Measurements from ENCODE around the gene PRKG1.

Gene PRKG1

DNA sequence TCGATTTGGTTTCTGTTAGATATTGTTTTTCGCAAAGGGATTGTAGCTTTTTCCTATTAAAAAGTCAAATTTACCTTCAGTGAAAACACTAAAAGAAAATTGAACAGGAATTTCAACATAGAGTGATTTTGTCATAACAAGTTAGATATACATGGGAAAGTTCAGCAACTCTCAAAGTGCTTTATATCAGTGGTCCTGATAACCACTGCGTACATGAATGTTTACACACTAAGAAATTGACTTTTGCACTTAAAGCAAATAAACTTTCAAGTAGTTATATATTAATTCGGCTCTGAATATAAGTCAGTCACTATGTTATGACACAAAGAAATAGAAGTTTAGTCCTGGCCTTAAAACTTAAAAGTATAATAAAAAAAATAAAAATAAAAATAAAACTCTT, 1138.5 kb downstream of the PRKG1 start:
- H3K9me3 ChIP-seq (ENCODE audit: control insufficient read depth, low read length), result no peaks in the 10 kb centered on the region
- no peak for DNase-seq (ENCODE audit: low read depth)
- H3K4me3 ChIP-seq (ENCODE audit: low read length), result peak overlapping the region; percentile 57
- H3K4me1 ChIP-seq (ENCODE audit: control insufficient read depth, insufficient read depth, low read length), result peaks cover 32% of the 10 kb centered on the region
- no peaks in the 10 kb centered on the region for H3K36me3 ChIP-seq (ENCODE audit: control insufficient read depth, insufficient read depth, low read length, severe bottlenecking)
- H3K27me3 ChIP-seq (replicated peaks; ENCODE audit: control insufficient read depth, insufficient read depth, low read length), result no peaks in the 10 kb centered on the region
- peak overlapping the region; percentile 33 for H3K9ac ChIP-seq (ENCODE audit: low read length)

DNA sequence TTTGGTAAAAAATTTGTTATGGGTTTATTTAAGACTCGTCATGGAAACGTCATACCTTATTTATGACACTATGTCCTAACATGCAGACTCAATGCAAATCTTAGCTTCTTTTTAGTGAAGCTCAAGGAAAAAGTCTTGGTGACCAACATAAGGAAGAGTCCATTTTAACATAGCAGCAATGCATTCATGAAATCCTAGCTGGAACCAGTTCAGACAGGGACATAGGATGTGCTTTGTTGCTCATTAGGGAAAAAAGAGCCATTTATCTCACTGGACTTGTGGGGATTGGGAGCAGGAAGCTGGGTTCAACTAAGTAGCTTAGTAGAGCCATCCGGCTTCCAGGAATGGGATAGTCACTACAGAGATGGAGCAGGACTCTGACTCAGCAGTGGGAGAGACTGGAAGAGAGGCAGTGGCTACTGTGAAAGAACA, 1139.0 kb downstream of the PRKG1 start:
- Histone ChIP-seq H3K36me3 (ENCODE audit: control insufficient read depth, insufficient read depth, low read length, severe bottlenecking) (no peaks in the 10 kb centered on the region), H3K9ac (ENCODE audit: low read length) (no peak overlapping the region), H3K27me3 (replicated peaks; ENCODE audit: control insufficient read depth, insufficient read depth, low read length) (no peaks in the 10 kb centered on the region), H3K4me3 (ENCODE audit: low read length) (no peak overlapping the region), H3K4me1 (ENCODE audit: control insufficient read depth, insufficient read depth, low read length) (peaks cover 32% of the 10 kb centered on the region), H3K9me3 (ENCODE audit: control insufficient read depth, low read length) (no peaks in the 10 kb centered on the region)
- peak; percentile 12 for DNase-seq (ENCODE audit: low read depth)

DNA sequence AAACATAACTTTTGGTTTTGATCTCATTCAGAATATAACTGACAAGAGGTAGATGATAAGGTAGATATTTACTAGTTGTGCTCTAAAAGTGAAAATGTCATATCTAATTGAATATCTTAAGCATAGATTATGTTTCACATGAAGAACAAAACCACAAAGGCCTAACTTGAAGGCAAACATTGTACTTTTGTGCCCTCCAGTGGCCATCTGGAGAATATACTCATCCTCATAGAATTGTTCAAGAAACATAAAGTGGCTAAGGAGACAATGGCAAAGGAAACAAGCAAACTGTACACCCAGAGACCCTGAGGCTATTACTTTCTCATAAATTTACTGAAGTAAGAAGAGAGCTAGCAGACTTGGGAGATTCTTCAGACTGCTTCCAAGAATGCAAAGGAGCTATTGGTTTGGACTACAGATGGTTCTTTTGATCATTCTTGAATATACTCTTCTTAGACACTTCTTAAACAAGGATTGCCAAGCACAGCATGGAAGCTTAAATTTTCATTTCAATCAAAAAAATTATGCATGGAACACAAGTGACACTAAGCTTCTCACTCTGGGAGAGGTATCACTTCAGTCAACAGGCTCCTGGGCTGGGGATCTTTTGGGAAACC, 1141.6 kb downstream of the PRKG1 start:
- no peaks in the 10 kb centered on the region for H3K36me3 ChIP-seq (ENCODE audit: control insufficient read depth, insufficient read depth, low read length, severe bottlenecking)
- DNase-seq (ENCODE audit: low read depth), result peak; percentile 88
- peak overlapping the region; percentile 36 for H3K9ac ChIP-seq (ENCODE audit: low read length)
- H3K4me3 ChIP-seq (ENCODE audit: low read length), result no peak overlapping the region
- H3K9me3 ChIP-seq (ENCODE audit: control insufficient read depth, low read length), result no peaks in the 10 kb centered on the region
- peaks cover 36% of the 10 kb centered on the region for H3K4me1 ChIP-seq (ENCODE audit: control insufficient read depth, insufficient read depth, low read length)
- no peaks in the 10 kb centered on the region for H3K27me3 ChIP-seq (replicated peaks; ENCODE audit: control insufficient read depth, insufficient read depth, low read length)

DNA sequence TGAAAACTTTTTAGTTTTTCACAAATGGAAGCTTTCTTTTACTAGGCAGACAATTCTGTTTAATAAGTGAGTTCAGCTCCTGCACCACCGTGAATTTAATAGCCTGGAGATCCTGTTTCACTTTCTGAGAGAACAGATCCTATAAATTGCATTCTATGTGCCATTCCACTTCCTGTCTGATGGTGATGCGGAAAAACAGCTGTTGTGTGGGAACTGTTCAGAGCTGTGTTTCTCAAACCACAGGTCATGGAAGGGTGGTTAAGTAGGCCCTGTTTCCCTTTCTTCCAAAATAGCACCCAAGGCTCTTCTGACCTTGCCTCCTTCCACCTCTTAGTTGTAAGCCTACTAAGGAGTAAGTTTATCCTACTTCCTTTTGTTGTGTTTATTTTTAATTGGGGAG, 1142.6 kb downstream of the PRKG1 start:
- Histone ChIP-seq H3K4me3 (ENCODE audit: low read length) (no peak overlapping the region), H3K36me3 (ENCODE audit: control insufficient read depth, insufficient read depth, low read length, severe bottlenecking) (no peaks in the 10 kb centered on the region), H3K9ac (ENCODE audit: low read length) (peak overlapping the region; percentile 5), H3K9me3 (ENCODE audit: control insufficient read depth, low read length) (no peaks in the 10 kb centered on the region), H3K4me1 (ENCODE audit: control insufficient read depth, insufficient read depth, low read length) (peaks cover 33% of the 10 kb centered on the region), H3K27me3 (replicated peaks; ENCODE audit: control insufficient read depth, insufficient read depth, low read length) (no peaks in the 10 kb centered on the region)
- DNase-seq (ENCODE audit: low read depth), result peak; percentile 82

DNA sequence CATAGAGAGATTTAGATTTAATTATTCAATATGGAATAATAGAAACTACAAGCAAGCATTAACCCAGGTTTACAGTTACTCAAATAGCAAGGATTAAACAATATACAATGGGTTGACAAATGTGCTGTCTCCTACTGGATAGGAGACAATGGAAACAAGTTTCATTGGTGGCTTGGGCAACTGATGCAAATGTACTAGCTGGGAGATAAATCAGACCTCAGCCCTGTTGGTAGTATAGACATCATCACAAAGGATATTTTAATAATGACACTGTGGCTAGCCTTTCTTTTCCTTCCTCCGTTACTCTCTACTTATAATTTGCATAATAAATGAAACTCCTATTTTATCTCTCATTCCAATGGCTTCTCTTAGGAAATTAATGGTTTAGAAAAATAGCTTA, 1143.2 kb downstream of the PRKG1 start:
- Histone ChIP-seq H3K4me1 (ENCODE audit: control insufficient read depth, insufficient read depth, low read length) (peaks cover 26% of the 10 kb centered on the region), H3K36me3 (ENCODE audit: control insufficient read depth, insufficient read depth, low read length, severe bottlenecking) (no peaks in the 10 kb centered on the region), H3K27me3 (replicated peaks; ENCODE audit: control insufficient read depth, insufficient read depth, low read length) (no peaks in the 10 kb centered on the region), H3K9ac (ENCODE audit: low read length) (no peak overlapping the region), H3K9me3 (ENCODE audit: control insufficient read depth, low read length) (no peaks in the 10 kb centered on the region), H3K4me3 (ENCODE audit: low read length) (no peak overlapping the region)
- DNase-seq (ENCODE audit: low read depth), result no peak

DNA sequence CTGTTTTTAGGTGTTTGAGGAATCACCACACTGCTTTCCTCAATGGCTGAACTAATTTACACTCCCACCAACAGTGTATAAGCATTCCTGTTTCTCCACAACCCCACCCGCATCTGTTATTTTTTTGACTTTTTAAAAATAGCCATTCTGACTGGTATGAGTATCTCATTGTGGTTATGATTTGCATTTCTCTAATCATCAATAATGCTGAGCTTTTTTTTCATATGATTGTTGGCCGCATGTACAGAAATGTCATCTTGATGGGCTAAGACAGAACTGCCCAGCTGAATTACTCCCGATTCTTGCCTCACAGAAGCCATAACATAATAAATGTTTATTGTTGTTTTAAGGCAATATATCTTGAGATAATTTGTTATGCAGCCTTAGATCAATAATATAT, 1146.7 kb downstream of the PRKG1 start:
- H3K27me3 ChIP-seq (replicated peaks; ENCODE audit: control insufficient read depth, insufficient read depth, low read length), result no peaks in the 10 kb centered on the region
- H3K9ac ChIP-seq (ENCODE audit: low read length), result no peak overlapping the region
- no peak for DNase-seq (ENCODE audit: low read depth)
- no peak overlapping the region for H3K4me3 ChIP-seq (ENCODE audit: low read length)
- H3K4me1 ChIP-seq (ENCODE audit: control insufficient read depth, insufficient read depth, low read length), result peaks cover 14% of the 10 kb centered on the region
- H3K9me3 ChIP-seq (ENCODE audit: control insufficient read depth, low read length), result no peaks in the 10 kb centered on the region
- no peaks in the 10 kb centered on the region for H3K36me3 ChIP-seq (ENCODE audit: control insufficient read depth, insufficient read depth, low read length, severe bottlenecking)

DNA sequence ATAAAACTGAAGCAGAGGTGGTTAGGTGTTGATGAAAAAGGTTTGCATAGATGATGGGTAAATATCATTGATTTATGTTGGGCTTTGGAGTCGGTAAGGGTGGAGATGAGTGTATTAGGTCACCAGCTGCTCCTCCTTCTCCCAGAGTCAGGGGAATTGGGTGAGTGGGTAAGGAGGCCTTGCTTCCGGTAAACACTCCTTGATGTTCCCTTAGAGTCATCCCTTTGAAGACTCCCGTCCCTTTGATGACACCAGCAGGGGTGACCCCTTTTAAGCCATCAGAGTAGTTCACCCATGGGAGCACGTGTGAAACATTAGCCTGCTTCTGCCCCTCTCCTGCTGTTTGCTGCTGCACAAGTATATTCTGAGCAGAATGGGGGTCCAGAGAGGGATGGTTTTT, 1147.6 kb downstream of the PRKG1 start:
- H3K4me1 ChIP-seq (ENCODE audit: control insufficient read depth, insufficient read depth, low read length), result peaks cover 11% of the 10 kb centered on the region
- DNase-seq (ENCODE audit: low read depth), result no peak
- no peaks in the 10 kb centered on the region for H3K36me3 ChIP-seq (ENCODE audit: control insufficient read depth, insufficient read depth, low read length, severe bottlenecking)
- H3K27me3 ChIP-seq (replicated peaks; ENCODE audit: control insufficient read depth, insufficient read depth, low read length), result no peaks in the 10 kb centered on the region
- H3K9ac ChIP-seq (ENCODE audit: low read length), result no peak overlapping the region
- H3K4me3 ChIP-seq (ENCODE audit: low read length), result no peak overlapping the region
- H3K9me3 ChIP-seq (ENCODE audit: control insufficient read depth, low read length), result no peaks in the 10 kb centered on the region

DNA sequence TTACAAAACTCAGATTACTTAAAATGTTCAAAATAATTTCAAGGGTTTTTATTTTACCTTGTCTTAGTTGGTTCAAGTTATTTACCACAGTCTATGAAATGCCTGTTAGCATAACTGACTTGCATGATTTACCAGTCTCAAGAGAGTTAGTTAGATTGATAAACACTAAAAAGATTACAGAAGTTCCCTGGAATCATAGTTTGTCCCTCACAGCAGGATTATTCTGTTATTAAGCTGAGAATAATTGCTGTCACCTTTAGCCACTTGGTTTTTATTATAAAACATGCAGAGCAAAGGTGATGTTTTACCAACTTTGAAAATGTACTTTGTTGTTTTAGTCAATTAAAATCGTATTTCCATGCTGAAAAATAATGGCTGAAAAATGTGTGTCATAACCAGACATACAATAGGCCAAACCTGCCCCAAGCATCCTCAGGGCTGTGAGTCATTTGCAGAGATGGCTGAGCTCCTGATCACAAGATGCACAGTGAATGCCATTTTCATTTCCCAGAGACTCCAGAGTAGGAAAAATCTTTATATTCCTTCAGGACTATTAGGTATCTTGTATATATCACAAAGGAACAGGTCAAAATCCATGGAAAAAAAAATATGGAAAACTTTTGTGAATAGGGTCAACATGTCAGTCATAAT, 1152.0 kb downstream of the PRKG1 start:
- Histone ChIP-seq H3K27me3 (replicated peaks; ENCODE audit: control insufficient read depth, insufficient read depth, low read length) (no peaks in the 10 kb centered on the region), H3K9ac (ENCODE audit: low read length) (no peak overlapping the region), H3K9me3 (ENCODE audit: control insufficient read depth, low read length) (no peaks in the 10 kb centered on the region), H3K4me3 (ENCODE audit: low read length) (no peak overlapping the region), H3K4me1 (ENCODE audit: control insufficient read depth, insufficient read depth, low read length) (peaks cover 7% of the 10 kb centered on the region), H3K36me3 (ENCODE audit: control insufficient read depth, insufficient read depth, low read length, severe bottlenecking) (no peaks in the 10 kb centered on the region)
- peak; percentile 44 for DNase-seq (ENCODE audit: low read depth)

DNA sequence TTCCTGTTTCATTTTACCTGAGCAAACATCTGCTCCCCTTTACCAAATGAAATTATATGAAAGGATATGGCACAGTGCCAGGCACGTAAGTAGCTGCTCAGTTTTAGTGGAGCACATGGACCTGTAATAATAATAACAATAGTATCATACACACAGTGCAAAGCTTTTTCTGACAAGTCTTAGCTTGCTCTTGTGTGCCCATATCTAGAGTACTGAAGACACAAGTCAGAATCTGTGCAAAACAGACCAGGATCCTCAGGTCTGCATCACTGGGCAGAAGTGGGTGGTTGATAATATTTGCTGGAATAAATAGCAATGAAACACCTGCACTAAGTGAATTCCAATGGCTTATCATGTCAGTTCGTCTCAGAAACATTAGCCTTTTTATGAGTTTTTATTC, 1154.3 kb downstream of the PRKG1 start:
- Histone ChIP-seq H3K9ac (ENCODE audit: low read length) (no peak overlapping the region), H3K4me3 (ENCODE audit: low read length) (no peak overlapping the region), H3K9me3 (ENCODE audit: control insufficient read depth, low read length) (no peaks in the 10 kb centered on the region), H3K4me1 (ENCODE audit: control insufficient read depth, insufficient read depth, low read length) (peaks cover 7% of the 10 kb centered on the region), H3K36me3 (ENCODE audit: control insufficient read depth, insufficient read depth, low read length, severe bottlenecking) (no peaks in the 10 kb centered on the region), H3K27me3 (replicated peaks; ENCODE audit: control insufficient read depth, insufficient read depth, low read length) (no peaks in the 10 kb centered on the region)
- no peak for DNase-seq (ENCODE audit: low read depth)

DNA sequence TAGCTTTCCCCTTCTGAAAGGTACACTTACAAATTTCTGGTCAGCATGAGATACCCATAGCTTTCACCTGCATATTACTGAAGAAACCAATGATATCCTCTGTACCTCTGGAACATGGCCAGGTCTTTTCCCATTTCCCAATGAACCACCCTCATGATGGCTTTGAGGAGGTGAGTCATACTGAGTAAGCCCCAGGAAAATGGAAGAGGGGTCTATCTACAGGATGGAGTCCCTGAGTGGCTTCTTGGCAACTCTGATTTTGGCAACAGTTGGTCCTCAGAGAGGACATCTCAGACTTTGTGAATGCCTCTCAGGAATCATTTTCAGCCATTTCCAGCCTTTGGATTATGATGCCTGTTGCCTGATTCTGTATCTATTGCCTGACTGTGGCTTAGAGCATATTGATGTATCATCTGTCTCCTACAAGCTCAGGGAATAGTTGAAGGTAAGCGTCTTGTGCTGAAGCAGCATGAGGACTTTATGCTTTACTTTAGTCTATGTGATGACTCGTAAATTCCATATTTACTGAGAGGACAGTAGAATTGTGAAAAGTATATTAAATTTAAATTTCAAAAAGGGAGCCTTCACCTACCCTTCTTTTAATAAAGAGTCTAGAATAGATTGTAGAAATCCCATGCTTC, 1155.1 kb downstream of the PRKG1 start:
- Histone ChIP-seq H3K4me1 (ENCODE audit: control insufficient read depth, insufficient read depth, low read length) (peaks cover 7% of the 10 kb centered on the region), H3K9me3 (ENCODE audit: control insufficient read depth, low read length) (no peaks in the 10 kb centered on the region), H3K36me3 (ENCODE audit: control insufficient read depth, insufficient read depth, low read length, severe bottlenecking) (no peaks in the 10 kb centered on the region), H3K27me3 (replicated peaks; ENCODE audit: control insufficient read depth, insufficient read depth, low read length) (no peaks in the 10 kb centered on the region), H3K4me3 (ENCODE audit: low read length) (no peak overlapping the region), H3K9ac (ENCODE audit: low read length) (no peak overlapping the region)
- no peak for DNase-seq (ENCODE audit: low read depth)

DNA sequence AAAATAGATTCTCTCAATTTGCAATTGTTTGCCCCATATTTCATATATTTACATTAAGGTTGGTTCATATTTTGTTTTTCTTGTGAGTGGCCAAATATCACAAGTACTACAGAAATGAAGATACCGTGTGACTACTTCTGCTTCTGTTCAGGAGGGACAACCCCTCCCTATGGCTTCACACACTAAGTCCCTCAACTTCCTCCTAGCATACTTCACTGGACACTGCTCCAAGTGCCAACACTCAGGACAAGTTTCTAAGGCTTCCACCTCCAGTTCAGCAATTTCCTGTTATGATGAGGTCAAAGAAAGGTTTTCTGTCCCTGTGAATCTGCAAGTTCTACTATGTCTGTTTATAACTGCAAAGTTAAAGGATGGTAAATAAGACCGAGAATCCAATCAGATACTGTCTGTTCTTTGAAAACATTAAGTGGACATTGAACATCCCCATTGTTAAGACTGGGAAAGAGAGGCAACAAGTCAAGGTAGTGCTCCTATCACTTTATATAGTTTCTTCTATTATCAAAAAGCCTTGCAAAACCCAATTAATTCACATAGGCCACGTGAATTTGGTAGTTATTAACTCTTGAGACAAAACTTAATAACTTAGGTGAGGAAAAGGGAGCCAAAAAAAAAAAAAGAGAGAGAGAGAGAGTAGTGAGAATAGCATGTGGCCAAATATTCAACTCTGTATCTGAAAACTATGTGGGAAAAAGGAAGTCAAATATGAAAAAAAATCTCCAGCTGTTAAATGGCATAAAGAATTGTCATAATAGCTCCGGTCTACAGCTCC, 1158.5 kb downstream of the PRKG1 start:
- Histone ChIP-seq H3K36me3 (ENCODE audit: control insufficient read depth, insufficient read depth, low read length, severe bottlenecking) (no peaks in the 10 kb centered on the region), H3K9ac (ENCODE audit: low read length) (no peak overlapping the region), H3K4me1 (ENCODE audit: control insufficient read depth, insufficient read depth, low read length) (no peaks in the 10 kb centered on the region), H3K4me3 (ENCODE audit: low read length) (peak overlapping the region; percentile 65), H3K27me3 (replicated peaks; ENCODE audit: control insufficient read depth, insufficient read depth, low read length) (no peaks in the 10 kb centered on the region), H3K9me3 (ENCODE audit: control insufficient read depth, low read length) (no peaks in the 10 kb centered on the region)
- no peak for DNase-seq (ENCODE audit: low read depth)

All from adipocyte (in vitro differentiated cells).